Measurements from ENCODE around the gene COG6.

COG6 gene

GRCh38 chr13:39688699-39689405 lies 33.4 kb downstream of the COG6 start:
- DNase-seq = no peak
- Histone ChIP-seq H3K9me3 (no peaks in the 10 kb centered on the region), H3K27ac (no peak overlapping the region), H3K27me3 (no peaks in the 10 kb centered on the region), H3K4me3 (no peak overlapping the region), H3K36me3 (peaks cover 14 to 20% (median 17%) of the 10 kb centered on the region in 3 donors), H3K4me1 (no peaks in the 10 kb centered on the region)
- intact Hi-C loops (cut with DNase I; ENCODE audit: low total_unique reads) = no loop called here
- TF ChIP-seq, protein P1, sequence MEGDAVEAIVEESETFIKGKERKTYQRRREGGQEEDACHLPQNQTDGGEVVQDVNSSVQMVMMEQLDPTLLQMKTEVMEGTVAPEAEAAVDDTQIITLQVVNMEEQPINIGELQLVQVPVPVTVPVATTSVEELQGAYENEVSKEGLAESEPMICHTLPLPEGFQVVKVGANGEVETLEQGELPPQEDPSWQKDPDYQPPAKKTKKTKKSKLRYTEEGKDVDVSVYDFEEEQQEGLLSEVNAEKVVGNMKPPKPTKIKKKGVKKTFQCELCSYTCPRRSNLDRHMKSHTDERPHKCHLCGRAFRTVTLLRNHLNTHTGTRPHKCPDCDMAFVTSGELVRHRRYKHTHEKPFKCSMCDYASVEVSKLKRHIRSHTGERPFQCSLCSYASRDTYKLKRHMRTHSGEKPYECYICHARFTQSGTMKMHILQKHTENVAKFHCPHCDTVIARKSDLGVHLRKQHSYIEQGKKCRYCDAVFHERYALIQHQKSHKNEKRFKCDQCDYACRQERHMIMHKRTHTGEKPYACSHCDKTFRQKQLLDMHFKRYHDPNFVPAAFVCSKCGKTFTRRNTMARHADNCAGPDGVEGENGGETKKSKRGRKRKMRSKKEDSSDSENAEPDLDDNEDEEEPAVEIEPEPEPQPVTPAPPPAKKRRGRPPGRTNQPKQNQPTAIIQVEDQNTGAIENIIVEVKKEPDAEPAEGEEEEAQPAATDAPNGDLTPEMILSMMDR (IDR thresholded peaks at IDR 0.05) = no peak

GRCh38 chr13:39692660-39693438 lies 37.4 kb downstream of the COG6 start:
- Histone ChIP-seq H3K4me3 (no peak overlapping the region), H3K27ac (no peak overlapping the region), H3K36me3 (peaks cover 7 to 21% (median 21%) of the 10 kb centered on the region in 3 donors), H3K4me1 (no peaks in the 10 kb centered on the region), H3K9me3 (no peaks in the 10 kb centered on the region), H3K27me3 (no peaks in the 10 kb centered on the region)
- DNase-seq = no peak
- TF ChIP-seq, protein P1 (IDR thresholded peaks at IDR 0.05) = no peak
- intact Hi-C loops (cut with DNase I; ENCODE audit: low total_unique reads) = no loop called here

- H3K4me1 ChIP-seq = no peaks in the 10 kb centered on the region
- no peak for DNase-seq
- no peak overlapping the region for H3K4me3 ChIP-seq
- intact Hi-C loops (cut with DNase I; ENCODE audit: low total_unique reads) = no loop called here
- TF ChIP-seq, protein P1 (IDR thresholded peaks at IDR 0.05) = no peak
- no peaks in the 10 kb centered on the region for H3K27me3 ChIP-seq
- H3K9me3 ChIP-seq = no peaks in the 10 kb centered on the region
- H3K27ac ChIP-seq = no peak overlapping the region
- H3K36me3 ChIP-seq = peaks cover 0 to 9% (median 7%) of the 10 kb centered on the region in 3 donors
Observed at GRCh38 chr13:39699274-39699673, 43.8 kb downstream of the COG6 start.

DNA sequence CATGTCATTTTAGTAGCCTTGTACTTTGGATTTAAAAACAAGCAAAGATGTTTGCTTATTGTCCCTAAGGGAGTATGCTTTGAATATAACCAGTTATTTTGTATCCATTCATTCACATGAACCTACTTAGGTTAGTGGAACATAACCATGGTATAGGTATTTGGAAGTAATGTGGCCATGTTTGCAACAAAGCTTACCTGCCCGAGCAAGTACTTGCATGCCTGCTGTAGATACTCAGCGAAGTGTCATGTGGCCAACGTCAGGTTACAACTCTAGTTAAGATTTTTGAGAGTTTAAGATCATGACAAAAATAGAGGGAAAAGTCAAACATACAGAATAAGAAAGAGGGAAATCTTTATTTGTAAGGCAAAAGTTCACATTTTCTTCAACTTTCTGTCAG lies 57.2 kb downstream of the COG6 start:
- DNase-seq = no peak
- H3K27me3 ChIP-seq = no peaks in the 10 kb centered on the region
- H3K27ac ChIP-seq = no peak overlapping the region
- H3K4me3 ChIP-seq = no peak overlapping the region
- H3K9me3 ChIP-seq = peaks cover 0 to 4% (median 0%) of the 10 kb centered on the region in 3 donors
- H3K4me1 ChIP-seq = no peaks in the 10 kb centered on the region
- TF ChIP-seq, protein P1 (IDR thresholded peaks at IDR 0.05) = no peak
- intact Hi-C loops (cut with DNase I; ENCODE audit: low total_unique reads) = no loop called here
- peaks cover 0 to 38% (median 21%) of the 10 kb centered on the region in 3 donors for H3K36me3 ChIP-seq

DNA sequence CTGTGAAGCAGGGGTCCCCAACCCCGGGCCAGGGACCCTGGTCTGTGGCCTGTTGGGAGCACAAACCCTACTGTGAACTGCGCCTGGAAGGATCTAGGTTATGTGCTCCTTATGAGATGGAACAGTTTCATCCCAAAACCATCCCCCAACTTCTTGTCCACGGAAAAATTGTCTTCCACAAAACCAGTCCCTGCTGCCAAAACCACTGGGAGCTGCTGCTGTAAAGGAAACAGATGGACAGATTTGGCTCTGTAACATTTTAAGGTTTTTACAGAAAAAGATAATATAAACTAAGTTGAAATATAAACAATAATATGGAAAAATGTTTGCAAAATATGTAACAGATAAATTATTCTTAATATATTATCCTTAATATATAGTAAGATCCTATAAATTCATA lies 73.7 kb downstream of the COG6 start:
- H3K9me3 ChIP-seq = no peaks in the 10 kb centered on the region
- H3K4me1 ChIP-seq = no peaks in the 10 kb centered on the region
- H3K4me3 ChIP-seq = no peak overlapping the region
- TF ChIP-seq, protein P1 (IDR thresholded peaks at IDR 0.05) = no peak
- H3K27ac ChIP-seq = no peak overlapping the region
- H3K27me3 ChIP-seq = no peaks in the 10 kb centered on the region
- H3K36me3 ChIP-seq = peaks cover 28 to 56% (median 47%) of the 10 kb centered on the region in 3 donors
- DNase-seq = no peak
- intact Hi-C loops (cut with DNase I; ENCODE audit: low total_unique reads) = no loop called here

Measured in tibial artery (tissue), 4 donors.